HCT116 (cell line): Measurements from ENCODE around the gene CDC6. TPM values are rescaled to one million over a fixed set of nuclear protein-coding genes. Genes with fewer than 3 reads are reported as not detected.
"Not testable (repeated sequence)": the region's sequence is repeated elsewhere in the genome, so short reads cannot be mapped to it uniquely, and the experiment has no call there.

ENCODE experiments used
- ATAC-seq: fragments of 200-7000 bp; cut with Tn5 transposase; 2 replicates; pipeline ENCODE4 v1.9.1; 2020; ENCODE audit warnings: mild to moderate bottlenecking, moderate library complexity
- BruUV-seq: library from RNA; stranded (reverse); fragments of 400-500 nt; replicated peaks from 2 replicates; lab custom pipeline; 2021; lab: Mats Ljungman, UMichigan
- CTCF ChIA-PET: fragments of 300-600 bp; sonication (Branson Sonifier 250); formaldehyde crosslinking; loops from one replicate; lab custom pipeline; 2021; ENCODE audit warnings: antibody characterized with exemption; lab: Charles Lee
- POLR2A ChIA-PET: fragments of 300-600, 350-600 bp; sonication (Branson Sonifier 250); formaldehyde crosslinking; loops from one replicate; lab custom pipeline; 2021; ENCODE audit warnings: antibody characterized with exemption; lab: Charles Lee
- RAD21 ChIA-PET, 2 experiments: fragments of 300-600 bp; sonication (Branson Sonifier 250); formaldehyde crosslinking; loops; one replicate each; lab custom pipeline; 2023; ENCODE audit warnings: low total read pairs in 2 of 2; ENCODE audit not compliant: uncharacterized antibody in 2 of 2, unreplicated experiment in 2 of 2, low non-redundant PET in 1 of 2; lab: Charles Lee
- DNase-seq: peaks from one replicate; pipeline ENCODE4 v3.0.0-alpha.2; 2010; ENCODE audit warnings: low read depth, low spot score
- H2AFZ ChIP-seq: fragments of 200-600 bp; shearing (Covaris generic), sonication (generic); 2 replicates; pipeline ENCODE4 v1.6.1; 2017; ENCODE audit warnings: low read depth, mixed run types, mixed read lengths, antibody characterized with exemption, low read length; ENCODE audit not compliant: poor library complexity, severe bottlenecking
- H3K27ac ChIP-seq: 2 replicates; pipeline ENCODE4 v1.5.1; 2012; ENCODE audit warnings: low read depth, low read length
- H3K27me3 ChIP-seq: fragments of 200-600 bp; sonication (generic); 2 replicates; pipeline ENCODE4 v1.6.1; 2016; ENCODE audit warnings: mixed run types, low read length, mixed read lengths; ENCODE audit not compliant: insufficient read depth
- H3K36me3 ChIP-seq, 2 experiments: fragments of 200-500 bp in 1 of 2; fragments of 200-600 bp in 1 of 2; sonication (Bioruptor generic) in 1 of 2; sonication (generic) in 1 of 2; 2 replicates each; pipeline versions ENCODE4 v1.5.1 to v1.6.1; 2014 to 2016; ENCODE audit warnings: low read length in 2 of 2, inconsistent platforms in 1 of 2, mixed read lengths in 1 of 2, mixed run types in 1 of 2; ENCODE audit not compliant: insufficient read depth in 2 of 2, control insufficient read depth in 1 of 2
- H3K4me1 ChIP-seq, 2 experiments: fragments of 200-600 bp in 1 of 2; sonication (generic) in 1 of 2; 2 replicates each; pipeline versions ENCODE4 v1.5.1 to v1.6.1; 2012 to 2017; ENCODE audit warnings: low read length in 2 of 2, inconsistent platforms in 1 of 2, mild to moderate bottlenecking in 1 of 2, mixed read lengths in 1 of 2, mixed run types in 1 of 2, moderate library complexity in 1 of 2; ENCODE audit not compliant: insufficient read depth in 2 of 2, control insufficient read depth in 1 of 2
- H3K4me2 ChIP-seq: fragments of 200-600 bp; sonication (generic); 2 replicates; pipeline ENCODE4 v1.6.1; 2017; ENCODE audit warnings: mixed run types, low read length, mixed read lengths
- H3K4me3 ChIP-seq, 2 experiments: fragments of 200-600 bp in 1 of 2; sonication (generic) in 1 of 2; replicated peaks in 1 of 2; 2 replicates each; pipeline ENCODE4 v1.5.1; 2011 to 2016; ENCODE audit warnings: low read length in 2 of 2, control low read depth in 1 of 2, low read depth in 1 of 2, mild to moderate bottlenecking in 1 of 2, mixed read lengths in 1 of 2, mixed run types in 1 of 2
- H3K79me2 ChIP-seq: fragments of 200-600 bp; sonication (generic); 2 replicates; pipeline ENCODE4 v1.6.1; 2017; ENCODE audit warnings: mild to moderate bottlenecking, mixed run types, low read length, moderate library complexity, mixed read lengths; ENCODE audit not compliant: insufficient read depth
- H3K9ac ChIP-seq: fragments of 200-600 bp; sonication (generic); 2 replicates; pipeline ENCODE4 v1.6.1; 2016; ENCODE audit warnings: low read length, mixed read lengths
- H3K9me2 ChIP-seq: fragments of 200-600 bp; sonication (generic), shearing (Covaris generic); 2 replicates; pipeline ENCODE4 v1.6.1; 2017; ENCODE audit warnings: mixed run types, mild to moderate bottlenecking, moderate library complexity; ENCODE audit not compliant: insufficient read depth
- H3K9me3 ChIP-seq, 2 experiments: fragments of 200-500 bp in 1 of 2; fragments of 200-600 bp in 1 of 2; sonication (Bioruptor generic) in 1 of 2; sonication (generic) in 1 of 2; 2 replicates each; pipeline ENCODE4 v1.6.1; 2014 to 2017; ENCODE audit warnings: low read length in 2 of 2, mixed read lengths in 2 of 2, inconsistent platforms in 1 of 2, low read depth in 1 of 2, mild to moderate bottlenecking in 1 of 2, mixed run types in 1 of 2, moderate library complexity in 1 of 2; ENCODE audit not compliant: control insufficient read depth in 1 of 2, insufficient read depth in 1 of 2
- H4K20me1 ChIP-seq: fragments of 200-600 bp; sonication (generic), shearing (Covaris generic); 2 replicates; pipeline ENCODE4 v1.6.1; 2017; ENCODE audit warnings: mixed run types, mild to moderate bottlenecking, moderate library complexity; ENCODE audit not compliant: insufficient read depth
- ATF3 ChIP-seq: IDR thresholded peaks from 2 replicates; pipeline ENCODE4 v1.6.1; 2012
- CBX3 ChIP-seq: IDR thresholded peaks from 2 replicates; pipeline ENCODE4 v1.6.1; 2012; ENCODE audit warnings: low read depth
- CEBPB ChIP-seq: IDR thresholded peaks from 2 replicates; pipeline ENCODE4 v1.6.1; 2012; ENCODE audit warnings: low read depth
- EGR1 ChIP-seq: IDR thresholded peaks from 2 replicates; pipeline ENCODE4 v1.6.1; 2012; ENCODE audit warnings: low read depth
- EZH2phosphoT487 ChIP-seq: fragments of 200-600 bp; IDR thresholded peaks from 2 replicates; pipeline ENCODE4 v1.6.1; 2018; ENCODE audit warnings: antibody characterized with exemption, borderline replicate concordance
- FOSL1 ChIP-seq: IDR thresholded peaks from 2 replicates; pipeline ENCODE4 v1.6.1; 2012; ENCODE audit warnings: low read depth
- MAX ChIP-seq: IDR thresholded peaks from 2 replicates; pipeline ENCODE4 v1.6.1; 2012
- POLR2A ChIP-seq: IDR thresholded peaks from 2 replicates; pipeline ENCODE4 v1.7.0; 2011; ENCODE audit warnings: borderline replicate concordance; ENCODE audit not compliant: insufficient read depth, insufficient read length; ENCODE audit errors: extremely low read depth
- POLR2AphosphoS5 ChIP-seq: IDR thresholded peaks from 2 replicates; pipeline ENCODE4 v1.6.1; 2011; ENCODE audit warnings: mild to moderate bottlenecking, low read depth, low read length, moderate library complexity
- RAD21 ChIP-seq: IDR thresholded peaks from 2 replicates; pipeline ENCODE4 v1.6.1; 2012; ENCODE audit warnings: low read depth, mild to moderate bottlenecking
- REST ChIP-seq: IDR thresholded peaks from 2 replicates; pipeline ENCODE4 v1.6.1; 2012; ENCODE audit warnings: low read depth
- SIN3A ChIP-seq: IDR thresholded peaks from 2 replicates; pipeline ENCODE4 v1.6.1; 2012; ENCODE audit warnings: low read depth
- SP1 ChIP-seq: IDR thresholded peaks from 2 replicates; pipeline ENCODE4 v1.6.1; 2012; ENCODE audit warnings: low read depth
- SRF ChIP-seq: IDR thresholded peaks from 2 replicates; pipeline ENCODE4 v1.6.1; 2012; ENCODE audit warnings: low read depth
- TCF7L2 ChIP-seq: IDR thresholded peaks from 2 replicates; pipeline ENCODE4 v1.7.0; 2011; ENCODE audit warnings: borderline replicate concordance, inconsistent platforms; ENCODE audit not compliant: insufficient read depth, insufficient read length; ENCODE audit errors: extremely low read depth
- YY1 ChIP-seq: IDR thresholded peaks from 2 replicates; pipeline ENCODE4 v1.6.1; 2011; ENCODE audit warnings: low read length, low read depth, moderate library complexity, mild to moderate bottlenecking; ENCODE audit not compliant: insufficient replicate concordance; ENCODE audit errors: extremely low read depth
- ZFX ChIP-seq: fragments of 450-650 bp; IDR thresholded peaks from 2 replicates; pipeline ENCODE4 v1.6.1; 2017
- intact Hi-C: fragments of 100-400 bp; cut with micrococcal nuclease; formaldehyde crosslinking; loops from 2 replicates; pipeline ENCODE4 v1.10.0; 2022
- total RNA-seq: library from RNA; stranded (reverse); gene quantifications from one replicate; pipeline ENCODE4 v1.2.1, GENCODE V29; 2021; ENCODE audit not compliant: unreplicated experiment

The CDC6 gene
- total RNA-seq, 1 experiment from 2014 or later = 117 TPM

GRCh38 chr17:40304866-40305265 is 17.2 kb downstream of the CDC6 start:
- H3K27ac ChIP-seq, H2AFZ ChIP-seq, H3K27me3 ChIP-seq, H3K9me3 ChIP-seq, ATAC-seq, H3K9ac ChIP-seq, H3K4me3 ChIP-seq, H3K9me2 ChIP-seq, BruUV-seq, DNase-seq, POLR2A ChIA-PET, H3K4me2 ChIP-seq: not testable (repeated sequence)
- H3K4me1 ChIP-seq = peaks cover 25 to 38% of the 10 kb centered on the region in 2 experiments
- peaks cover 11% of the 10 kb centered on the region; the same call in 1 of the 2 replicates for H4K20me1 ChIP-seq
- H3K79me2 ChIP-seq = peaks cover 19% of the 10 kb centered on the region
- ChIA-PET CTCF (interaction anchor here (1.3 to 10.5 kb wide), 3 partner anchors 12 to 230 kb away, joined by 3 to 107 read pairs (median 6); no protein-coding TSS in a partner anchor), RAD21 (interaction anchor here in 1 of 2 experiments (0.7 kb wide), 1 partner anchor 50 kb away, joined by 4 read pairs; no protein-coding TSS in a partner anchor)
- peaks cover 18 to 39% of the 10 kb centered on the region in 2 experiments for H3K36me3 ChIP-seq
- intact Hi-C loops = loop anchor here (5.0 kb wide), 2 partner anchors 112 to 227 kb away; partner anchors contain the start of gene TOP2A

GRCh38 chr17:40306395-40306794 is 18.7 kb downstream of the CDC6 start:
- ChIA-PET RAD21 (no interaction called here), POLR2A (no interaction called here), CTCF (interaction anchor here (3.0 to 10.5 kb wide), 2 partner anchors 11 to 47 kb away, joined by 19 to 107 read pairs; no protein-coding TSS in a partner anchor)
- no TSS peak for BruUV-seq
- Histone ChIP-seq H3K9ac (no peak overlapping the region), H3K9me3 (no peaks in the 10 kb centered on the region), H3K4me1 (peaks cover 40 to 53% of the 10 kb centered on the region in 2 experiments), H3K4me2 (no peak overlapping the region), H4K20me1 (peaks cover 11% of the 10 kb centered on the region; the same call in 1 of the 2 replicates), H3K36me3 (peaks cover 13 to 27% of the 10 kb centered on the region in 2 experiments), H3K27ac (no peak overlapping the region), H2AFZ (no peak overlapping the region), H3K4me3 (no peak overlapping the region), H3K79me2 (peaks cover 19% of the 10 kb centered on the region), H3K27me3 (no peaks in the 10 kb centered on the region), H3K9me2 (no peaks in the 10 kb centered on the region)
- DNase-seq = no peak
- no peak for ATAC-seq
- intact Hi-C loops = no loop called here
- no peak for TF ChIP-seq YY1
- TF ChIP-seq MAX = no peak
- TF ChIP-seq SIN3A = no peak
- TF ChIP-seq RAD21 = no peak
- TF ChIP-seq SP1 = no peak
- no peak for TF ChIP-seq POLR2AphosphoS5
- no peak for TF ChIP-seq ZFX
- TF ChIP-seq POLR2A = no peak
- no peak for TF ChIP-seq CEBPB
- no peak for TF ChIP-seq SRF
- no peak for TF ChIP-seq EGR1
- no peak for TF ChIP-seq FOSL1
- TF ChIP-seq CBX3 = no peak
- no peak for TF ChIP-seq ATF3
- TF ChIP-seq TCF7L2 = no peak
- no peak for TF ChIP-seq REST
- no peak for TF ChIP-seq EZH2phosphoT487
